H1 (cell line): ENCODE results near the gene AIFM1. TPM values are rescaled to one million over a fixed set of nuclear protein-coding genes. Genes with fewer than 3 reads are reported as not detected.

ENCODE experiments used
- CTCF ChIA-PET: fragments of 300-600 bp; sonication (Branson Sonifier 250); formaldehyde crosslinking; loops from one replicate; lab custom pipeline; 2021; ENCODE audit not compliant: partially characterized antibody; lab: Charles Lee
- POLR2A ChIA-PET: fragments of 300-600 bp; sonication (Branson Sonifier 250); formaldehyde crosslinking; loops from one replicate; lab custom pipeline; 2021; ENCODE audit warnings: inconsistent platforms; ENCODE audit not compliant: partially characterized antibody; lab: Charles Lee
- DNase-seq, 2 experiments: peaks; one replicate each; pipeline versions ENCODE4 v3.0.0 to v3.0.0-alpha.2; 2010 to 2022; ENCODE audit warnings: low spot score in 2 of 2, low read depth in 1 of 2, mixed read lengths in 1 of 2
- FAIRE-seq: peaks from 2 replicates; lab custom pipeline; 2011; peaks lifted over from hg19 to GRCh38; lab: Jason Lieb, UNC
- H2AFZ ChIP-seq: 2 replicates; pipeline ENCODE4 v1.8.1; 2012; ENCODE audit warnings: low read length, inconsistent platforms
- H2AK5ac ChIP-seq: 2 replicates; pipeline ENCODE4 v1.6.1; 2013; ENCODE audit warnings: low read depth, low read length
- H2BK120ac ChIP-seq: replicated peaks from 2 replicates; pipeline ENCODE3; 2013; ENCODE audit warnings: low read depth, low read length, inconsistent platforms
- H2BK12ac ChIP-seq: 2 replicates; pipeline ENCODE4 v1.6.1; 2013; ENCODE audit warnings: low read depth, low read length
- H2BK15ac ChIP-seq: 2 replicates; pipeline ENCODE4 v1.6.1; 2013; ENCODE audit warnings: low read length
- H2BK20ac ChIP-seq: 2 replicates; pipeline ENCODE4 v1.6.1; 2013; ENCODE audit warnings: low read length
- H2BK5ac ChIP-seq: 2 replicates; pipeline ENCODE4 v1.6.1; 2013; ENCODE audit warnings: low read depth, low read length
- H3K14ac ChIP-seq: 2 replicates; pipeline ENCODE4 v1.6.1; 2013; ENCODE audit warnings: inconsistent platforms; ENCODE audit not compliant: insufficient read length
- H3K18ac ChIP-seq: 2 replicates; pipeline ENCODE4 v1.6.1; 2013; ENCODE audit warnings: low read length; ENCODE audit errors: extremely low read depth
- H3K23ac ChIP-seq: 2 replicates; pipeline ENCODE4 v1.6.1; 2013; ENCODE audit warnings: inconsistent platforms; ENCODE audit not compliant: insufficient read length
- H3K23me2 ChIP-seq: 2 replicates; pipeline ENCODE4 v1.6.1; 2013; ENCODE audit warnings: low read depth, low read length
- H3K27ac ChIP-seq: 2 replicates; pipeline ENCODE4 v1.6.1; 2011; ENCODE audit warnings: low read depth, low read length, inconsistent platforms
- H3K27me3 ChIP-seq, 4 experiments: replicated peaks in 1 of 4; 1 replicate in 1 of 4; 2 replicates in 3 of 4; pipeline versions ENCODE4 v1.6.1 to v1.8.1; 2011 to 2013; ENCODE audit warnings: low read length in 3 of 4, mild to moderate bottlenecking in 3 of 4, inconsistent platforms in 2 of 4, mixed read lengths in 2 of 4, moderate library complexity in 1 of 4; ENCODE audit not compliant: control insufficient read depth in 3 of 4, insufficient read depth in 3 of 4; ENCODE audit errors: extremely low read depth in 1 of 4
- H3K36me3 ChIP-seq, 4 experiments: 2 replicates each; pipeline versions ENCODE4 v1.6.1 to v1.8.1; 2011 to 2013; ENCODE audit warnings: mild to moderate bottlenecking in 4 of 4, low read length in 3 of 4, moderate library complexity in 2 of 4, control low read depth in 1 of 4, inconsistent platforms in 1 of 4; ENCODE audit not compliant: insufficient read depth in 4 of 4, control insufficient read depth in 2 of 4
- H3K4ac ChIP-seq: replicated peaks from 2 replicates; pipeline ENCODE3; 2013; ENCODE audit warnings: low read length, low read depth, mixed read lengths, inconsistent platforms; ENCODE audit not compliant: insufficient read length
- H3K4me1 ChIP-seq, 4 experiments: replicated peaks in 1 of 4; 1 replicate in 1 of 4; 2 replicates in 3 of 4; pipeline versions ENCODE4 v1.6.1 to v1.8.1; 2011 to 2013; ENCODE audit warnings: low read length in 3 of 4, inconsistent platforms in 2 of 4, mixed read lengths in 1 of 4; ENCODE audit not compliant: insufficient read depth in 4 of 4, control insufficient read depth in 3 of 4
- H3K4me2 ChIP-seq, 2 experiments: 2 replicates each; pipeline versions ENCODE4 v1.6.1 to v1.8.1; 2011 to 2013; ENCODE audit warnings: low read depth in 2 of 2, low read length in 2 of 2, control low read depth in 1 of 2, inconsistent platforms in 1 of 2, mild to moderate bottlenecking in 1 of 2; ENCODE audit not compliant: insufficient read depth in 1 of 2
- H3K4me3 ChIP-seq, 4 experiments: fragments of 200-600, 300-600 bp in 1 of 4; sonication (generic), shearing (Covaris generic), sonication (Bioruptor Twin) in 1 of 4; 2 replicates each; pipeline versions ENCODE4 v1.5.1 to v1.8.1; 2011 to 2016; ENCODE audit warnings: low read length in 4 of 4, low read depth in 3 of 4, control low read depth in 2 of 4, inconsistent platforms in 2 of 4, mild to moderate bottlenecking in 2 of 4, mixed read lengths in 1 of 4, moderate library complexity in 1 of 4; ENCODE audit not compliant: insufficient read depth in 2 of 4; ENCODE audit errors: extremely low read depth in 1 of 4
- H3K56ac ChIP-seq: replicated peaks from 2 replicates; pipeline ENCODE3; 2013; ENCODE audit warnings: low read depth, mild to moderate bottlenecking, mixed read lengths, low read length, inconsistent platforms; ENCODE audit not compliant: insufficient read length
- H3K79me1 ChIP-seq: 2 replicates; pipeline ENCODE4 v1.6.1; 2013; ENCODE audit warnings: low read depth, low read length, control low read depth
- H3K79me2 ChIP-seq, 2 experiments: 2 replicates each; pipeline versions ENCODE4 v1.6.1 to v1.8.1; 2012 to 2013; ENCODE audit warnings: low read length in 2 of 2, mild to moderate bottlenecking in 2 of 2, inconsistent platforms in 1 of 2; ENCODE audit not compliant: insufficient read depth in 2 of 2, control insufficient read depth in 1 of 2
- H3K9ac ChIP-seq, 4 experiments: replicated peaks in 1 of 4; 1 replicate in 1 of 4; 2 replicates in 3 of 4; pipeline versions ENCODE4 v1.6.1 to v1.8.1; 2011 to 2013; ENCODE audit warnings: low read depth in 3 of 4, low read length in 3 of 4, control low read depth in 2 of 4, mild to moderate bottlenecking in 2 of 4, moderate library complexity in 2 of 4, inconsistent platforms in 1 of 4; ENCODE audit errors: extremely low read depth in 1 of 4
- H3K9me3 ChIP-seq, 2 experiments: 2 replicates each; pipeline versions ENCODE4 v1.6.1 to v1.8.1; 2012 to 2013; ENCODE audit warnings: mild to moderate bottlenecking in 2 of 2, moderate library complexity in 2 of 2, control low read depth in 1 of 2, inconsistent platforms in 1 of 2, low read depth in 1 of 2, low read length in 1 of 2, mixed read lengths in 1 of 2; ENCODE audit not compliant: insufficient read depth in 2 of 2
- H4K20me1 ChIP-seq, 2 experiments: replicated peaks in 1 of 2; 2 replicates each; pipeline versions ENCODE3 to v1.8.1; 2011 to 2013; ENCODE audit warnings: inconsistent platforms in 2 of 2, low read length in 2 of 2, mild to moderate bottlenecking in 1 of 2; ENCODE audit not compliant: insufficient read depth in 2 of 2, control insufficient read depth in 1 of 2
- H4K5ac ChIP-seq: 2 replicates; pipeline ENCODE4 v1.6.1; 2013; ENCODE audit warnings: low read length, low read depth, mixed read lengths, inconsistent platforms; ENCODE audit not compliant: insufficient read length
- H4K8ac ChIP-seq: 2 replicates; pipeline ENCODE4 v1.8.0; 2013; ENCODE audit warnings: mild to moderate bottlenecking, moderate library complexity, low read length, inconsistent platforms; ENCODE audit not compliant: insufficient read depth; ENCODE audit errors: extremely low read depth
- H4K91ac ChIP-seq: replicated peaks from 2 replicates; pipeline ENCODE3; 2013; ENCODE audit warnings: low read length, mixed read lengths, inconsistent platforms; ENCODE audit not compliant: insufficient read length
- EP300 ChIP-seq, 2 experiments: IDR thresholded peaks; 1 replicate in 1 of 2; 2 replicates in 1 of 2; pipeline ENCODE4 v1.6.1; 2011 to 2012; ENCODE audit warnings: low read depth in 2 of 2, low read length in 2 of 2, mild to moderate bottlenecking in 2 of 2, borderline replicate concordance in 1 of 2, inconsistent platforms in 1 of 2, moderate library complexity in 1 of 2
- HDAC2 ChIP-seq, 2 experiments: fragments of 300-600 bp in 1 of 2; sonication (generic) in 1 of 2; IDR thresholded peaks; 2 replicates each; pipeline ENCODE4 v1.6.1; 2011 to 2012; ENCODE audit warnings: low read depth in 2 of 2, low read length in 2 of 2, mild to moderate bottlenecking in 2 of 2, moderate library complexity in 2 of 2, borderline replicate concordance in 1 of 2, inconsistent platforms in 1 of 2
- KDM1A ChIP-seq: fragments of 200-600, 300-600 bp; sonication (generic); IDR thresholded peaks from 2 replicates; pipeline ENCODE4 v1.7.1; 2016; ENCODE audit warnings: mild to moderate bottlenecking, low read length, borderline replicate concordance
- KDM4A ChIP-seq: IDR thresholded peaks from one replicate; pipeline ENCODE4 v1.7.1; 2012; ENCODE audit warnings: low read depth, mild to moderate bottlenecking, moderate library complexity, low read length, inconsistent platforms; ENCODE audit not compliant: severe bottlenecking
- NANOG ChIP-seq: IDR thresholded peaks from 2 replicates; pipeline ENCODE4 v1.6.1; 2011; ENCODE audit warnings: low read length, low read depth, mild to moderate bottlenecking, inconsistent platforms; ENCODE audit not compliant: insufficient read depth, poor library complexity, severe bottlenecking
- NRF1 ChIP-seq: IDR thresholded peaks from 2 replicates; pipeline ENCODE4 v1.6.1; 2011; ENCODE audit warnings: mild to moderate bottlenecking, low read depth, low read length, improper control_type of control experiment
- POU5F1 ChIP-seq: IDR thresholded peaks from 2 replicates; pipeline ENCODE4 v1.6.1; 2011; ENCODE audit warnings: low read depth, mild to moderate bottlenecking, low read length, moderate library complexity
- SIX5 ChIP-seq: IDR thresholded peaks from 2 replicates; pipeline ENCODE4 v1.6.1; 2011; ENCODE audit warnings: mild to moderate bottlenecking, low read depth, low read length
- SRF ChIP-seq: IDR thresholded peaks from 2 replicates; pipeline ENCODE4 v1.6.1; 2011; ENCODE audit warnings: mild to moderate bottlenecking, low read depth, low read length, moderate library complexity
- TAF1 ChIP-seq: IDR thresholded peaks from 2 replicates; pipeline ENCODE4 v1.6.1; 2011; ENCODE audit warnings: mild to moderate bottlenecking, low read depth, low read length
- USF2 ChIP-seq: IDR thresholded peaks from 2 replicates; pipeline ENCODE4 v1.6.1; 2011; ENCODE audit warnings: low read length, improper control_type of control experiment
- WGBS, 2 experiments: shearing (Covaris generic) in 1 of 2; methylation state at CpG; one replicate each; pipeline versions ENCODE4 v1.1.6 to v1.1.7; 2013 to 2015; ENCODE audit warnings: low lambda C conversion rate in 2 of 2, mixed read lengths in 2 of 2, inconsistent platforms in 1 of 2, low coverage in 1 of 2, missing lambda C conversion rate in 1 of 2; ENCODE audit not compliant: insufficient replicate concordance in 2 of 2, insufficient coverage in 1 of 2, insufficient read length in 1 of 2; ENCODE audit errors: extremely low coverage in 1 of 2, missing lambda C conversion rate in 1 of 2; 5-methylcytosine and 5-hydroxymethylcytosine counted together
- polyA plus RNA-seq, 7 experiments: library from polyadenylated mRNA; depleted of rRNA in 3 of 7; stranded (reverse) in 5 of 7; unstranded in 2 of 7; fragments of >200 nt in 5 of 7; fragments of 200-250 nt in 2 of 7; gene quantifications; 1 replicate in 5 of 7; 2 replicates in 1 of 7; 4 replicates in 1 of 7; pipeline versions ENCODE4 v1.2.1 to v1.2.3, GENCODE V29; 2011 to 2013; ENCODE audit warnings: missing spikeins in 2 of 7, mixed read lengths in 2 of 7
- total RNA-seq: library from RNA; stranded (reverse); fragmentation: NEBNext Ultra II Directional; extraction: Animal tissue kit (Norgen Biotek cat#: 25700); gene quantifications from 2 replicates; pipeline ENCODE4 v1.2.1, GENCODE V29; 2021

The AIFM1 gene
- total and polyA plus RNA-seq, 2 of the 8 experiments (the other 6 are each of a cell fraction or from before 2014, with no cell fraction given), result 34.1 to 55.4 TPM

- Histone ChIP-seq H3K9me3 (no peaks in the 10 kb centered on the region), H2BK20ac (no peak overlapping the region), H3K4me3 (no peak overlapping the region), H4K20me1 (no peaks in the 10 kb centered on the region), H3K27me3 (no peaks in the 10 kb centered on the region), H3K4me1 (no peaks in the 10 kb centered on the region), H3K4me2 (no peak overlapping the region), H3K79me1 (no peaks in the 10 kb centered on the region), H2BK5ac (no peak overlapping the region), H3K27ac (no peak overlapping the region), H3K18ac (no peak overlapping the region), H2AFZ (no peak overlapping the region), H3K14ac (no peak overlapping the region), H4K5ac (no peak overlapping the region), H3K4ac (no peak overlapping the region), H3K36me3 (no peaks in the 10 kb centered on the region), H4K8ac (no peak overlapping the region), H2BK12ac (no peak overlapping the region), H3K56ac (no peak overlapping the region), H3K23ac (no peak overlapping the region), H3K23me2 (no peaks in the 10 kb centered on the region), H4K91ac (no peak overlapping the region), H2AK5ac (no peak overlapping the region), H3K9ac (no peak overlapping the region), H2BK120ac (no peak overlapping the region), H3K79me2 (no peaks in the 10 kb centered on the region), H2BK15ac (no peak overlapping the region)
- FAIRE-seq (no peak), DNase-seq (no peak)
- 78% methylated on average over 2 of the region's 2 CpGs; no CpG with 5 or more reads in 1 of the 2 experiments for WGBS, 2 experiments
- TF ChIP-seq NRF1 (no peak), NANOG (no peak), POU5F1 (no peak), HDAC2 (IDR thresholded peaks at IDR 0.05; ENCODE audit: borderline replicate concordance in 1 of 2, low read depth in 2 of 2, low read length in 2 of 2) (no peak), SIX5 (no peak), SRF (no peak), KDM4A (no peak), KDM1A (no peak), TAF1 (no peak), USF2 (no peak), EP300 (IDR thresholded peaks at IDR 0.05; ENCODE audit: borderline replicate concordance in 1 of 2, low read depth in 2 of 2, low read length in 2 of 2) (no peak)
- ChIA-PET POLR2A (no interaction called here), CTCF (no interaction called here)
These were observed 19.2 kb upstream of the AIFM1 start for GRCh38 chrX:130184857-130185256.
